ENCODE data around the gene KAZN.

DNA sequence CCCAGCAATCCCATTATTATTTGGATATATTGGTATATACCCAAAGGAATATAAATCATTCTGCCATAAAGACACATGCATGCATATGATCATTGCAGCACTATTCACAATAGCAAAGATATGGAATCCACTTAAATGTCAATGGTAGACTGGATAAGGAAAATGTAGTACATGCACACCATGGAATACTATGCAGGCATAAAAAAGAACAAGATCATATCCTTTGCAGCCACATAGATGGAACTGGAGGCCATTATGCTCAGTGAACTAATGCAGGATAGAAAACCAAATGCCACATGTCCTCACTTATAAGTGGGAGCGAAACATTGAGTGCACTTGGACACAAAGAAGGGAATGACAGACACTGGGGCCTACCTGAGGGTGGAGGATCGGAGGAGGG is 24.6 kb downstream of the KAZN start:
- no peak for TF ChIP-seq ELF4 (IDR thresholded peaks at IDR 0.05)
- TF ChIP-seq FOXK2 (IDR thresholded peaks at IDR 0.05): no peak
- TF ChIP-seq FOXA1 (IDR thresholded peaks at IDR 0.05): no peak
- no peak for TF ChIP-seq LEF1 (IDR thresholded peaks at IDR 0.05; ENCODE audit: borderline replicate concordance)
- no peak for TF ChIP-seq FOXM1 (IDR thresholded peaks at IDR 0.05; ENCODE audit: borderline replicate concordance)
- TF ChIP-seq SUZ12 (IDR thresholded peaks at IDR 0.05): no peak
- TF ChIP-seq, protein P1, sequence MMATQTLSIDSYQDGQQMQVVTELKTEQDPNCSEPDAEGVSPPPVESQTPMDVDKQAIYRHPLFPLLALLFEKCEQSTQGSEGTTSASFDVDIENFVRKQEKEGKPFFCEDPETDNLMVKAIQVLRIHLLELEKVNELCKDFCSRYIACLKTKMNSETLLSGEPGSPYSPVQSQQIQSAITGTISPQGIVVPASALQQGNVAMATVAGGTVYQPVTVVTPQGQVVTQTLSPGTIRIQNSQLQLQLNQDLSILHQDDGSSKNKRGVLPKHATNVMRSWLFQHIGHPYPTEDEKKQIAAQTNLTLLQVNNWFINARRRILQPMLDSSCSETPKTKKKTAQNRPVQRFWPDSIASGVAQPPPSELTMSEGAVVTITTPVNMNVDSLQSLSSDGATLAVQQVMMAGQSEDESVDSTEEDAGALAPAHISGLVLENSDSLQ (IDR thresholded peaks at IDR 0.05): no peak
- no peak for TF ChIP-seq SP1 (IDR thresholded peaks at IDR 0.05)
- no peak for TF ChIP-seq CTBP1 (IDR thresholded peaks at IDR 0.05; ENCODE audit: borderline replicate concordance)
- TF ChIP-seq ZNF384 (IDR thresholded peaks at IDR 0.05): no peak
- TF ChIP-seq ARNT (IDR thresholded peaks at IDR 0.05): no peak
- TF ChIP-seq TARDBP (IDR thresholded peaks at IDR 0.05): no peak
- no peak for TF ChIP-seq HDGF (IDR thresholded peaks at IDR 0.05; ENCODE audit: borderline replicate concordance)
- TF ChIP-seq BHLHE40 (IDR thresholded peaks at IDR 0.05; ENCODE audit: borderline replicate concordance): no peak

All from HEK293T (cell line).